ENCODE data around the gene HTR4.
"Not testable (repeated sequence)": the region's sequence is repeated elsewhere in the genome, so short reads cannot be mapped to it uniquely, and the experiment has no call there.

Gene HTR4

DNA sequence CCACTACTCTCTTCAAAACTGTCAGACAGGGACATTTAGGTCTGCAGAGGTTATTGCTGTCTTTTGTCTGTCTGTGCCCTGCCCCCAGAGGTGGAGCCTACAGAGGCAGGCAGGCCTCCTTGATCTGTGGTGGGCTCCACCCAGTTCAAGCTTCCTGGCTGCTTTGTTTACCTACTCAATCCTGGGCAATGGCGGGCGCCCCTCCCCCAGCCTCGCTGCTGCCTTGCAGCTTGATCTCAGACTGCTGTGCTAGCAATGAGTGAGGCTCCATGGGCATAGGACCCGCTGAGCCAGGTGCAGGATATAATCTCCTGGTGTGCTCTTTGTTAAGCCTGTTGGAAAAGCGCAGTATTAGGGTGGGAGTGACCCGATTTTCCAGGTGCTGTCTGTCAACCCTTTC lies 19.4 kb upstream of the HTR4 start:
- not testable (repeated sequence) for H2BK15ac ChIP-seq (ENCODE audit: low read length)

DNA sequence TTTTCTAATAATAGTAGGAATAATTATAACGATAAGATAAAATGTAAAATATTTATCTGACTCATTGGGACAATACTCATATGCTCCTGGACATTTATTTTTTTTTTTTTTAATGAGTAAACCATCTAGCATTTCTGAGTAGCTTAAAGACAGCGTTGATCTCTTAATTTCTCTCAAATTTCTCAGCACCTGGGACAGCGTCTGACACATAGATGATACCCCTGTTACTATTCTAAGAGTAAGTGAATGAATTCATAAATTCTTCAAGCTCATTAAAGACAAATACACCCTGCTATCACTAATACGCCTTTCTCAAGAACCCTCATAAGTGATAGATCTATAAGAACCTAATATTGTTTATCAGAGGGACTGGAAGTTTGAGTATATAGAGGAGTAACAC lies 12.0 kb upstream of the HTR4 start:
- H4K8ac ChIP-seq (ENCODE audit: low read depth, low read length), result no peak overlapping the region
- WGBS, 2 donors (ENCODE audit: extremely low coverage in 2 of 2, insufficient read length in 2 of 2, insufficient replicate concordance in 1 of 2), result no CpG with 5 or more reads among the region's 4 CpGs
- DNase-seq (ENCODE audit: low spot score), result no peak

More for the DNA sequence above, 19.4 kb upstream of the HTR4 start:
- H4K8ac ChIP-seq (ENCODE audit: low read depth, low read length); H3K36me3 ChIP-seq (replicated peaks in 1 of 2; ENCODE audit: control insufficient read depth in 2 of 2, insufficient read depth in 2 of 2, low read length in 2 of 2); H3K9ac ChIP-seq (ENCODE audit: low read depth, low read length, poor library complexity); H2AFZ ChIP-seq (ENCODE audit: low read length); H3K18ac ChIP-seq (ENCODE audit: low read length); H3K4ac ChIP-seq (ENCODE audit: low read length); H4K91ac ChIP-seq (ENCODE audit: low read depth, low read length, poor library complexity); H3K27ac ChIP-seq (replicated peaks; ENCODE audit: low read length); H3K4me2 ChIP-seq (ENCODE audit: insufficient read depth, low read length, poor library complexity, severe bottlenecking); H3K9me3 ChIP-seq (replicated peaks in 1 of 2; ENCODE audit: control insufficient read depth in 2 of 2, insufficient read depth in 1 of 2, low read depth in 1 of 2, low read length in 2 of 2); DNase-seq (ENCODE audit: low spot score); H2BK5ac ChIP-seq (ENCODE audit: low read length); H3K4me3 ChIP-seq (ENCODE audit: low read length in 2 of 2); H3K79me1 ChIP-seq (ENCODE audit: low read depth, low read length); H3K27me3 ChIP-seq (ENCODE audit: control insufficient read depth in 3 of 3, insufficient read depth in 3 of 3, low read depth in 1 of 3, low read length in 3 of 3); H3K4me1 ChIP-seq (ENCODE audit: control insufficient read depth in 2 of 2, insufficient read depth in 1 of 2, low read depth in 1 of 2, low read length in 2 of 2); H2BK120ac ChIP-seq (ENCODE audit: low read depth, low read length); H3K14ac ChIP-seq (ENCODE audit: low read length); H2AK5ac ChIP-seq (ENCODE audit: low read depth, low read length); H2BK12ac ChIP-seq (ENCODE audit: low read length); H3K23ac ChIP-seq (ENCODE audit: low read depth, low read length, poor library complexity): not testable (repeated sequence)
- WGBS, 2 donors (ENCODE audit: extremely low coverage in 2 of 2, insufficient read length in 2 of 2, insufficient replicate concordance in 1 of 2), result no CpG with 5 or more reads among the region's 6 CpGs

DNA sequence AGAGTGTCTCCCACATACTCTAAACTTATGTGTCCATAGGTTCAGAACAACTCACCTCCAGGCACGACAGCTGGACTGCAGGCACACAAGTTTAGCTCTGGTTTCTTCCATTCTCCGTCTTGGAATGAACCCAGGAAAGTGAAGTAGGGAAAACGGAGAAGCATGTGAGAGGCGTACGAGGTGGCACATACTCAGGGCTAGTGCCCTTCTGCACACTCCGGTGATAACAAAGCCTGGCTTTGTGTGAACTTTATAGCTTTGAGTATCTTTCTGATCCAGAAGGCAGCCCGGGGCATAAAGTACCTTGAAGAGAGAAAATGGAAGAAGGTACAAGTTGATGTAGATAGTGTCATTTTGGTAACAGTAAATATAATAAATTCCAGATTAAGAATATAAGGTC lies 11.1 kb upstream of the HTR4 start:
- H4K91ac ChIP-seq (ENCODE audit: low read depth, low read length, poor library complexity), result no peak overlapping the region
- H2AK5ac ChIP-seq (ENCODE audit: low read depth, low read length), result no peak overlapping the region
- H3K9ac ChIP-seq (ENCODE audit: low read depth, low read length, poor library complexity), result no peak overlapping the region
- no peak overlapping the region for H2BK5ac ChIP-seq (ENCODE audit: low read length)
- no peak overlapping the region for H2BK120ac ChIP-seq (ENCODE audit: low read depth, low read length)
- no peak for DNase-seq (ENCODE audit: low spot score)
- H2BK12ac ChIP-seq (ENCODE audit: low read length), result no peak overlapping the region
- H2BK15ac ChIP-seq (ENCODE audit: low read length), result no peak overlapping the region
- H4K8ac ChIP-seq (ENCODE audit: low read depth, low read length), result no peak overlapping the region
- H3K4ac ChIP-seq (ENCODE audit: low read length), result no peak overlapping the region
- H3K9me3 ChIP-seq (replicated peaks in 1 of 2; ENCODE audit: control insufficient read depth in 2 of 2, insufficient read depth in 1 of 2, low read depth in 1 of 2, low read length in 2 of 2), result no peaks in the 10 kb centered on the region
- no CpG with 5 or more reads among the region's 7 CpGs for WGBS, 2 donors (ENCODE audit: extremely low coverage in 2 of 2, insufficient read length in 2 of 2, insufficient replicate concordance in 1 of 2)
- H3K79me1 ChIP-seq (ENCODE audit: low read depth, low read length), result no peaks in the 10 kb centered on the region
- no peak overlapping the region for H3K18ac ChIP-seq (ENCODE audit: low read length)
- H3K27ac ChIP-seq (replicated peaks; ENCODE audit: low read length), result no peak overlapping the region
- H3K23ac ChIP-seq (ENCODE audit: low read depth, low read length, poor library complexity), result no peak overlapping the region
- H3K36me3 ChIP-seq (replicated peaks in 1 of 2; ENCODE audit: control insufficient read depth in 2 of 2, insufficient read depth in 2 of 2, low read length in 2 of 2), result no peaks in the 10 kb centered on the region
- no peak overlapping the region for H3K4me3 ChIP-seq (ENCODE audit: low read length in 2 of 2)
- H3K14ac ChIP-seq (ENCODE audit: low read length), result no peak overlapping the region
- H3K27me3 ChIP-seq (ENCODE audit: control insufficient read depth in 3 of 3, insufficient read depth in 3 of 3, low read depth in 1 of 3, low read length in 3 of 3), result no peaks in the 10 kb centered on the region
- no peaks in the 10 kb centered on the region for H3K4me1 ChIP-seq (ENCODE audit: control insufficient read depth in 2 of 2, insufficient read depth in 1 of 2, low read depth in 1 of 2, low read length in 2 of 2)
- H2AFZ ChIP-seq (ENCODE audit: low read length), result no peak overlapping the region
- H3K4me2 ChIP-seq (ENCODE audit: insufficient read depth, low read length, poor library complexity, severe bottlenecking), result no peak overlapping the region

More for the DNA sequence above, 12.0 kb upstream of the HTR4 start:
- H3K18ac ChIP-seq (ENCODE audit: low read length), result no peak overlapping the region
- H2AK5ac ChIP-seq (ENCODE audit: low read depth, low read length), result no peak overlapping the region
- H3K4ac ChIP-seq (ENCODE audit: low read length), result no peak overlapping the region
- H3K27me3 ChIP-seq (ENCODE audit: control insufficient read depth in 3 of 3, insufficient read depth in 3 of 3, low read depth in 1 of 3, low read length in 3 of 3), result no peaks in the 10 kb centered on the region
- H3K36me3 ChIP-seq (replicated peaks in 1 of 2; ENCODE audit: control insufficient read depth in 2 of 2, insufficient read depth in 2 of 2, low read length in 2 of 2), result no peaks in the 10 kb centered on the region
- no peak overlapping the region for H3K14ac ChIP-seq (ENCODE audit: low read length)
- H3K9me3 ChIP-seq (replicated peaks in 1 of 2; ENCODE audit: control insufficient read depth in 2 of 2, insufficient read depth in 1 of 2, low read depth in 1 of 2, low read length in 2 of 2), result no peaks in the 10 kb centered on the region
- no peaks in the 10 kb centered on the region for H3K4me1 ChIP-seq (ENCODE audit: control insufficient read depth in 2 of 2, insufficient read depth in 1 of 2, low read depth in 1 of 2, low read length in 2 of 2)
- H3K27ac ChIP-seq (replicated peaks; ENCODE audit: low read length), result no peak overlapping the region
- no peak overlapping the region for H2BK12ac ChIP-seq (ENCODE audit: low read length)
- H2BK5ac ChIP-seq (ENCODE audit: low read length), result no peak overlapping the region
- no peak overlapping the region for H3K23ac ChIP-seq (ENCODE audit: low read depth, low read length, poor library complexity)
- H4K91ac ChIP-seq (ENCODE audit: low read depth, low read length, poor library complexity), result no peak overlapping the region
- no peak overlapping the region for H2BK120ac ChIP-seq (ENCODE audit: low read depth, low read length)
- H3K4me3 ChIP-seq (ENCODE audit: low read length in 2 of 2), result no peak overlapping the region
- H3K4me2 ChIP-seq (ENCODE audit: insufficient read depth, low read length, poor library complexity, severe bottlenecking), result no peak overlapping the region
- H2BK15ac ChIP-seq (ENCODE audit: low read length), result no peak overlapping the region
- H3K9ac ChIP-seq (ENCODE audit: low read depth, low read length, poor library complexity), result no peak overlapping the region
- H2AFZ ChIP-seq (ENCODE audit: low read length), result no peak overlapping the region
- H3K79me1 ChIP-seq (ENCODE audit: low read depth, low read length), result no peaks in the 10 kb centered on the region

DNA sequence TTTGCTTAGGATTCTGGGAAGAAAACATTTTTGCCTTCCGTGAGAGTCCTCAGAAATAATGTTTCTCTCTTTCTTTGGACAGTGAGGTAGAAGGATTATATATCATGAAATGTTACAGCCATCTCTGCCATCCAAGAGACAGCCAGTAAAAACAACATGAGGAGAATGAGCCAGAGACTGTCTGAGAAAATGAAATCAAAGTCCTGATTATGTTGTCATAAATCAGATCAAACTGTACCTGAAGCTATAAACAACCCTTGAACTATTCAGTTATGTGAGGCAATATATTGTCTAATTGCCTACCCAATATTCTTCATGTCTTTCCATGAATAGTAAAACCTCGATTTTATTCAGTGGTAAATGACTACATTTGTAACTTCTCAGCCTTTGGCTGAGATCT lies 9.2 kb upstream of the HTR4 start:
- Histone ChIP-seq H3K4me1 (ENCODE audit: control insufficient read depth in 2 of 2, insufficient read depth in 1 of 2, low read depth in 1 of 2, low read length in 2 of 2) (no peaks in the 10 kb centered on the region), H2BK5ac (ENCODE audit: low read length) (no peak overlapping the region), H3K79me1 (ENCODE audit: low read depth, low read length) (no peaks in the 10 kb centered on the region), H3K23ac (ENCODE audit: low read depth, low read length, poor library complexity) (no peak overlapping the region), H3K27ac (replicated peaks; ENCODE audit: low read length) (no peak overlapping the region), H3K27me3 (ENCODE audit: control insufficient read depth in 3 of 3, insufficient read depth in 3 of 3, low read depth in 1 of 3, low read length in 3 of 3) (no peaks in the 10 kb centered on the region), H3K18ac (ENCODE audit: low read length) (no peak overlapping the region), H3K9me3 (replicated peaks in 1 of 2; ENCODE audit: control insufficient read depth in 2 of 2, insufficient read depth in 1 of 2, low read depth in 1 of 2, low read length in 2 of 2) (no peaks in the 10 kb centered on the region), H2BK15ac (ENCODE audit: low read length) (no peak overlapping the region), H2AFZ (ENCODE audit: low read length) (no peak overlapping the region), H3K4ac (ENCODE audit: low read length) (no peak overlapping the region), H3K4me3 (ENCODE audit: low read length in 2 of 2) (no peak overlapping the region), H2BK12ac (ENCODE audit: low read length) (no peak overlapping the region), H3K4me2 (ENCODE audit: insufficient read depth, low read length, poor library complexity, severe bottlenecking) (no peak overlapping the region), H3K14ac (ENCODE audit: low read length) (no peak overlapping the region), H3K36me3 (replicated peaks in 1 of 2; ENCODE audit: control insufficient read depth in 2 of 2, insufficient read depth in 2 of 2, low read length in 2 of 2) (no peaks in the 10 kb centered on the region), H2BK120ac (ENCODE audit: low read depth, low read length) (no peak overlapping the region), H4K8ac (ENCODE audit: low read depth, low read length) (no peak overlapping the region), H4K91ac (ENCODE audit: low read depth, low read length, poor library complexity) (no peak overlapping the region), H3K9ac (ENCODE audit: low read depth, low read length, poor library complexity) (no peak overlapping the region), H2AK5ac (ENCODE audit: low read depth, low read length) (no peak overlapping the region)
- no CpG with 5 or more reads among the region's 2 CpGs for WGBS, 2 donors (ENCODE audit: extremely low coverage in 2 of 2, insufficient read length in 2 of 2, insufficient replicate concordance in 1 of 2)
- DNase-seq (ENCODE audit: low spot score), result no peak
